Tibial artery (tissue), 4 donors: Measurements from ENCODE around the gene ZNF112.

Source experiments
- DNase-seq, 2 donors: peaks; one replicate each; pipeline ENCODE4 v3.0.0-alpha.2; 2019
- H3K27ac ChIP-seq, 2 donors: fragments of 200-600 bp; sonication (generic) in 1 of 2; 1 replicate in 1 of 2; 2 replicates in 1 of 2; pipeline ENCODE4 v1.5.1; 2018 to 2019; ENCODE audit warnings: mild to moderate bottlenecking in 1 of 2
- H3K27me3 ChIP-seq, 2 donors: fragments of 200-600 bp; sonication (generic) in 1 of 2; one replicate each; pipeline versions ENCODE4 v1.5.1 to v1.6.0; 2016 to 2019
- H3K36me3 ChIP-seq, 3 donors: fragments of 200-600 bp; sonication (generic) in 2 of 3; one replicate each; pipeline ENCODE4 v1.5.1; 2016 to 2019; ENCODE audit warnings: mild to moderate bottlenecking in 2 of 3
- H3K4me1 ChIP-seq, 4 donors: fragments of 200-600 bp; sonication (generic) in 2 of 4; 1 replicate in 3 of 4; 2 replicates in 1 of 4; pipeline ENCODE4 v1.5.1; 2016 to 2019
- H3K4me3 ChIP-seq, 2 donors: fragments of 200-600 bp; sonication (generic) in 1 of 2; 1 replicate in 1 of 2; 2 replicates in 1 of 2; pipeline ENCODE4 v1.5.1; 2018 to 2019; ENCODE audit warnings: mild to moderate bottlenecking in 2 of 2
- H3K9me3 ChIP-seq, 3 donors: fragments of 200-600 bp; sonication (generic) in 1 of 3; one replicate each; pipeline ENCODE4 v1.5.1; 2016 to 2019
- intact Hi-C: fragments of 100-400 bp; cut with DNase I; formaldehyde crosslinking; loops from one replicate; pipeline ENCODE4 v1.15.0; 2023; ENCODE audit warnings: low total_unique reads
- TF ChIP-seq, protein P1 (sequence below), 2 experiments: fragments of 200-600 bp in 1 of 2; fragments of 450-650 bp in 1 of 2; IDR thresholded peaks; one replicate each; pipeline ENCODE4 v1.5.1; 2017 to 2019; ENCODE audit warnings: antibody characterized with exemption in 2 of 2, mild to moderate bottlenecking in 1 of 2, moderate library complexity in 1 of 2

Gene ZNF112

DNA sequence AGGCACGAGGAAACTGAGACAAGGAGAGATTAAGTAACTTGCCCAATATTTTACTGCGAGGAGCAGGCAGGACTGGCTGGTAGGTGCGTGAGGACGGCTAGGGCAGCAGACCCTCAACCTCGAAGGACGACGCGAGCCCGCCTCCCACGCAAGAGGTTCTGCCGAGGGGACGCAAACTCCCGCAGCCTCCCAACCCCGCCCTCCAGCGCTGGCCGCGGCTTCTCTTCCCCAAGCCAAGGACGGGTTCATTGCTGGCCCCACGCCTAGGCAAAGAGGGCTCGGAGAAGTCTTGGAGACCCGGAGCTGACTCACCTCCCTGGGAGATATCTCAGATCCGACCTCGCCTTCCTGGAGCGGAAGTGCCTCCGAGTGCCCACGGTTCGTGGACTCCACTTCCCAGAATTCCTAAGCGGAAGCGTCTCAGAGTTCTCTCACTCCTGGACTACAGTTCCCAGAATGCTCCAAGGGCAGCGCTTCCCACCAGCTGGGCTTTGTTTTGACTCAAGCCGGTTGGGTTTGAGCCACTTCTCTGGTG is 51.8 kb downstream of the ZNF112 start, which contains the start of gene ZNF235:
Gene ZNF235 (minus strand): TSS at position 367 of the 535 bp plus-strand sequence. CDS start 1,621 bp downstream, outside the sequence.
- H3K27me3 ChIP-seq, result no peaks in the 10 kb centered on the region
- peak within 1 kb of the TSS; percentile 73 to 78 for H3K4me3 ChIP-seq
- DNase-seq, result peak; percentile 88 to 94
- TF ChIP-seq, protein P1, sequence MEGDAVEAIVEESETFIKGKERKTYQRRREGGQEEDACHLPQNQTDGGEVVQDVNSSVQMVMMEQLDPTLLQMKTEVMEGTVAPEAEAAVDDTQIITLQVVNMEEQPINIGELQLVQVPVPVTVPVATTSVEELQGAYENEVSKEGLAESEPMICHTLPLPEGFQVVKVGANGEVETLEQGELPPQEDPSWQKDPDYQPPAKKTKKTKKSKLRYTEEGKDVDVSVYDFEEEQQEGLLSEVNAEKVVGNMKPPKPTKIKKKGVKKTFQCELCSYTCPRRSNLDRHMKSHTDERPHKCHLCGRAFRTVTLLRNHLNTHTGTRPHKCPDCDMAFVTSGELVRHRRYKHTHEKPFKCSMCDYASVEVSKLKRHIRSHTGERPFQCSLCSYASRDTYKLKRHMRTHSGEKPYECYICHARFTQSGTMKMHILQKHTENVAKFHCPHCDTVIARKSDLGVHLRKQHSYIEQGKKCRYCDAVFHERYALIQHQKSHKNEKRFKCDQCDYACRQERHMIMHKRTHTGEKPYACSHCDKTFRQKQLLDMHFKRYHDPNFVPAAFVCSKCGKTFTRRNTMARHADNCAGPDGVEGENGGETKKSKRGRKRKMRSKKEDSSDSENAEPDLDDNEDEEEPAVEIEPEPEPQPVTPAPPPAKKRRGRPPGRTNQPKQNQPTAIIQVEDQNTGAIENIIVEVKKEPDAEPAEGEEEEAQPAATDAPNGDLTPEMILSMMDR (IDR thresholded peaks at IDR 0.05), result no peak
- H3K9me3 ChIP-seq, result peaks cover 5 to 24% (median 16%) of the 10 kb centered on the region in 3 donors
- intact Hi-C loops, result loop anchor here (5.0 kb wide), 1 partner anchor 92 kb away; the partner anchor contains the start of gene ZNF227
- H3K27ac ChIP-seq, result peak within 1 kb of the TSS; percentile 76 to 82
- H3K36me3 ChIP-seq, result peaks cover 23 to 28% (median 28%) of the 10 kb centered on the region in 3 donors
- peaks cover 0 to 12% (median 7%) of the 10 kb centered on the region in 4 donors for H3K4me1 ChIP-seq

DNA sequence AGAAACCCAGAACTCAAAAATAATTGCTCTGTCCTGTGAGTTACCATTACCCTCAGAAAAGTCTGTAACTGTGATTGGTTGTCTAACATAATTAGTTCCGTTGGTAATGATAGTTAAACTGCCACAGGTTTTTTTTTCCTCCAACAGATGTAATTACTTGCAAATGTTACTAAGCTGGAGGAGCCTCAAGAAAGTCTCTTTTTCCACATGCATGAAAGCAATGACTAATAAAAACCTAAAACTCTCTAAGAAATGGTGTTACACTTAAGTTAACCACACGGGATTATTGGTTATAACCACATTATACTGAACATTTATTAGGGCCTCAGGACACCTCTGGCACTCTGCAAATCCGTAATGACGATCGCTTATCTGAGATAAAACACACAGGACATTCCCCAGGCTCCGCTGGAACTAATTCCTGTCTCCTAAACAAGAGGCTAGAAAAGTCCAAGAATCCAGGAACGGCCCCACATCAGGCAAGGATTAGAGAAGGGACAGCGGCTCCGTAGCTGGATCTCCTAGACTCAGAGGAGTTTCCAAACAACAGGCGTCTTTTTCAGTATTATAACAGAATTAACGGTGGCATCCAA is 52.4 kb downstream of the ZNF112 start:
- H3K27ac ChIP-seq, result peak overlapping the region; percentile 76 to 82
- intact Hi-C loops, result loop anchor here (5.0 kb wide), 1 partner anchor 92 kb away; the partner anchor contains the start of gene ZNF227
- H3K4me3 ChIP-seq, result peak overlapping the region; percentile 73 to 78
- DNase-seq, result no peak
- H3K27me3 ChIP-seq, result no peaks in the 10 kb centered on the region
- H3K36me3 ChIP-seq, result peaks cover 29 to 35% (median 34%) of the 10 kb centered on the region in 3 donors
- peaks cover 0 to 12% (median 7%) of the 10 kb centered on the region in 4 donors for H3K4me1 ChIP-seq
- H3K9me3 ChIP-seq, result peaks cover 5 to 26% (median 11%) of the 10 kb centered on the region in 3 donors
- TF ChIP-seq, protein P1 (IDR thresholded peaks at IDR 0.05), result peak in 1 of 2 experiments; percentile 13

DNA sequence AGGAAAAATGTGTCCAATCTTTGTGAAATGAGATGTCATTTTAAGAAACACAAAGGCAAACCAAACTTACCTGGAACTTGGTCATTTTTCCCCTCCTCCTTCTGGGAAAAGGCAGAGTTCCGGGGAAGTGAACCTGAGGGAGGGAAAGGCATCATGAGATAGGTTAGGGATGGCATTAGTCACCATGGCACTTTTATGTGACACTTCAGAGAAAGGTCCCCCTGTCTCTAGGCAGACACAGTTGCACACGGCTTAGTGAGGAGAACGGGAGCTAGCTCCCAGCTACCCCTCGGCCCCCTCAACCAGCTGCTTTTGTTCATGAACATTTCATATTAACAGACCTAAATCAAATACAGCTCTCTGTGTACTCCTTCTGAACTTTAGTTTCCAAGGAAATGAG is 53.2 kb downstream of the ZNF112 start:
- TF ChIP-seq, protein P1 (IDR thresholded peaks at IDR 0.05), result no peak
- DNase-seq, result no peak
- Histone ChIP-seq H3K4me3 (peak overlapping the region in 1 of 2 donors; percentile 78), H3K36me3 (peaks cover 37 to 42% (median 42%) of the 10 kb centered on the region in 3 donors), H3K4me1 (peaks cover 0 to 12% (median 7%) of the 10 kb centered on the region in 4 donors), H3K27me3 (no peaks in the 10 kb centered on the region), H3K9me3 (peaks cover 3 to 23% (median 5%) of the 10 kb centered on the region in 3 donors), H3K27ac (no peak overlapping the region)
- intact Hi-C loops, result loop anchor here (5.0 kb wide), 1 partner anchor 91 kb away; the partner anchor contains the start of gene ZNF227

DNA sequence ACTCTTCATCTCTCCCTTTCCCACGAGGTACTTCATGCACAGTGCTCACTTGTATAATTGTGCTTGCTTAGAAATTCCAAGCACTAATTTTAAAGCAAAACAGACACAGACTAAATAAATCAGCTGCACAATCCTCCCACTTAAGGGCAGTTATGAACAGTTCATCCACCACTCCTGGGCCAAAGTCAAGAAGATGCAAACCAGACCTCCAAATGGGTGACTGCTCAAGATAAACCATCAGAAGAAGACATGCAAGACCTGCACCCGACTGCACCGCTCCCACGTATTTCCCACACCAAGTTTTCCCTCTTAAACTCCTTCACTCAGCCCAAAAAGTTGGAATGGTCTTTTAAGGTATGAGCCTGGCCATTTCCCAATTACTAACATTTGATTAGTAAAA is 71.5 kb downstream of the ZNF112 start:
- intact Hi-C loops, result no loop called here
- TF ChIP-seq, protein P1 (IDR thresholded peaks at IDR 0.05), result no peak
- Histone ChIP-seq H3K4me3 (no peak overlapping the region), H3K36me3 (peaks cover 47 to 98% (median 78%) of the 10 kb centered on the region in 3 donors), H3K9me3 (peaks cover 5 to 100% (median 79%) of the 10 kb centered on the region in 3 donors), H3K27ac (no peak overlapping the region), H3K4me1 (no peaks in the 10 kb centered on the region), H3K27me3 (no peaks in the 10 kb centered on the region)
- no peak for DNase-seq

DNA sequence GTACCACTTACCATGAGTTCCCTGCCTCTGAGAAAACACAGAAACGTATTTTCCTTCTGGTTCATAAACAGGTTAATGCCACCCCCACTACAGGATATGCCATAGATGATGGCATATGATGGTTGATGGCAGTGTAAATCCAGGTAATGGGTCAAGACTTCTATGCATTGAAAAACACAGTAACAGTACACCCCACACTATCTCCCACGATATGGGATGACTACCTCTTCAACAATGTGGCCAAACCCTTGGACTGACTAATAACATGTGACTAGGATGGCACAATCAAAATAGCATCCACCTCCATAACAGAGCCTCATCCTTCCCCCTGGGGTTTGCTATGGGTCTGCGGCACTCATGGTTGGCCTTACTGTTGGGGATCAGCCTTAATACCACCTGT is 73.6 kb downstream of the ZNF112 start:
- no peak for DNase-seq
- H3K4me3 ChIP-seq, result no peak overlapping the region
- TF ChIP-seq, protein P1 (IDR thresholded peaks at IDR 0.05), result no peak
- no peaks in the 10 kb centered on the region for H3K27me3 ChIP-seq
- intact Hi-C loops, result no loop called here
- H3K36me3 ChIP-seq, result peaks cover 25 to 95% (median 69%) of the 10 kb centered on the region in 3 donors
- H3K27ac ChIP-seq, result no peak overlapping the region
- H3K9me3 ChIP-seq, result peaks cover 5 to 100% (median 79%) of the 10 kb centered on the region in 3 donors
- H3K4me1 ChIP-seq, result no peaks in the 10 kb centered on the region
